HG03095 (cell line): ENCODE measurements around the gene GNAO1.
"Not testable (repeated sequence)": the region's sequence is repeated elsewhere in the genome, so short reads cannot be mapped to it uniquely, and the experiment has no call there.

Experiments used
- ATAC-seq: cut with Tn5 transposase; IDR thresholded peaks from one replicate; pipeline ENCODE4 v1.9.1; 2021; ENCODE audit warnings: moderate library complexity; ENCODE audit not compliant: unreplicated experiment

Gene GNAO1

GRCh38 chr16:56379044-56379443 is 187.8 kb downstream of the GNAO1 start:
- ATAC-seq: not testable (repeated sequence)

- not testable (repeated sequence) for ATAC-seq
These were observed 189.6 kb downstream of the GNAO1 start for GRCh38 chr16:56380778-56381485.

GRCh38 chr16:56382459-56382858 is 191.2 kb downstream of the GNAO1 start:
- no peak for ATAC-seq

DNA sequence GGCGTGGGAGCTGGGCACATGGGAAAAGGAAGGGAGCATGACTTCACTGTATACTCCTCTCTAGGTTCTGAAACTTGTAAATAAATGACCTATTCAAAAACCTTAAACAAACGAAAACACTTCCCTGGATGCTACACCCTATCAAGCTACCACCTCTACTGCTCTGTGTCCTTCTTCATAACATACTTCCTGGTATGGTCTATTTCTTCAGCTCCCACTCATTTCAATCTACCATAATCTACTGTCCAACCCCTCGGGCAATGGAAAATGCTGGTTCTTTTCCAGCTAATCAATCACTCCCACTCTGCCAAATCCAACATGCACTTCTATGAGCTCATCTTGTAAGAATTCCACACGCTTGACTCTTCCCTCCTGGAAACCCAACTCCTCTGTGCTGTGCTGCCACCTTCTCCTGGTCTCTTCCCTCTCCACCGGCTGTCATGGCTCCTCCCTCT is 191.6 kb downstream of the GNAO1 start:
- no peak for ATAC-seq

GRCh38 chr16:56384074-56384721 is 192.9 kb downstream of the GNAO1 start:
- ATAC-seq: no peak

DNA sequence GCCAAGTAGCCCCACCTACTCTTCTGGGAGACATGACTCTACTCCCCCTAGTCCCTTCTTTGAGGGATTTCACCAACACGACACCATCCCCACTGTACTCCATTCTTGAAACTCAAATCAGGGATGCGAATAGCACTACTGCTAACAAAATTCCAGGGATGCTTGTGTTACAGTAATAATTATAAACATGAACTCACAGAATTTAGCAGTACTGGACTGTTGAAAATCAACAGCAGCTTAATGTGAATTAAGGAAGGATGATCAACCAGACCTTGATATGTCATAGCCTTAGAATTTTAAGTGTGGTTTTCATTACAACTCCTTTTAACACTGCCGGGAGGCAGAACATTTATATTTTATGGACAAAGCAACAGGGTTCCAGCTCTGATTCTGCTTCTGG is 196.1 kb downstream of the GNAO1 start:
- no peak for ATAC-seq

DNA sequence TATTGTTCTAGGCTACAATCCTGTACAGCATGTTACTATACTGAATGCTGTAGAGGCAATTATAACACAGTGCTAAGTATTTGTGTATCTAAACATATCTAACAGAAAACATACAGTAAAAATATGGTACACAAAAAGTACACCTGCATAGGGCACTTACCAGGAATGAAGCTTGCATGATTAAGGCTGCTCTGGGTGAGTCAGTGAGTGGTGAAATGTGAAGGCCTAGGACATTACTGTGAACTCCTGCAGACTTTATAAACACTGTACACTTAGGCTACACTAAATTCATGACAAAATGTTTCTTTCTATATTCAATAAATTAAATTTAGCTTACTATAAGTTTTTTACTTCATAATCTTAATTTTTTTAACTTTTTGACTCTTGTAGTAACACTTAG is 196.9 kb downstream of the GNAO1 start:
- no peak for ATAC-seq

- no peak for ATAC-seq
These were observed 198.3 kb downstream of the GNAO1 start for GRCh38 chr16:56389554-56389953.

GRCh38 chr16:56396724-56397123 is 205.4 kb downstream of the GNAO1 start:
- ATAC-seq: not testable (repeated sequence)

GRCh38 chr16:56399047-56399446 is 207.8 kb downstream of the GNAO1 start:
- ATAC-seq: no peak

DNA sequence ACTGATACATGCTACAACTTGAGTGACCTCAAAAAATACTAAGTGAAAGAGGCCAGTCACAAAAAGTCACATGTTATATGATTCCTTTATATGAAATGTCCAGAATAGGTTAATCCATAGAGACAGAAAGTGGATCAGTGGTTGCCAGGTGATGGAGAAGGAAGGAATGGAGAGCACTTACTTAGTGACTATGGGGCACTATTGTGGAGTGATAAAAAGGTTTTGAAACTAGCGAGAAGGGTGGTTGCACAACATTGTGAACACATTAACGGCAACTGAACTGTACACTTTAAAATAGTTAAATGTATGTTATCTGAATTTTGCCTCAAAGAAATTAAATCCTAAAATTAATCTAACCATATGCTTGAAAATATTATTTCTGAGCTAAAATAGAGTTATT is 208.2 kb downstream of the GNAO1 start:
- no peak for ATAC-seq

DNA sequence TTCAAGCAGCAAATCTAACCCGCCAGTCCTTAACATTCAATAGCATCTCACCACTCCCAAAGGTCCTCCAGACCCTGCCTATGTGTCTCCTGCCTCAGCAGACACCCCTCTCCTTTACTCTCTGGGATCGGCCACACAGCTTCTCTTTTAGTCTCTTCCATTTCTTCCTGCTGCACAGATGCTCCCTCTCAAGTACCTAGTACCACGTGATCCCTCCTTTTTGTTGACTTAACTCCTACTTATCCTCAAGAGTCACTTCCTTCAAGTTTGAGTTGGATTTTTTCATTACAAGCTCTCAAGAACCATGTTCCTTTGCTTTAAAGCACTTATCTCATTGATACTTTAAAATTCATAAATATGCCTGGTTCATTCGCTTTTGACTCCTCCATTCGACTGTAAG is 209.2 kb downstream of the GNAO1 start:
- ATAC-seq: no peak

GRCh38 chr16:56401482-56401881 is 210.2 kb downstream of the GNAO1 start:
- ATAC-seq: no peak

- ATAC-seq: no peak
These were observed 214.8 kb downstream of the GNAO1 start for GRCh38 chr16:56405977-56406672.
